Body of pancreas (tissue), 4 donors: ENCODE measurements around the gene BCO1.

Experiments used
- POLR2A ChIP-seq, 3 donors: fragments of 450-650 bp; IDR thresholded peaks; one replicate each; pipeline ENCODE4 v1.6.1; 2016; ENCODE audit warnings: antibody characterized with exemption in 3 of 3, mild to moderate bottlenecking in 2 of 3
- TF ChIP-seq, protein P1 (sequence below), 7 experiments: fragments of 450-650 bp in 4 of 7; fragments of 200-600 bp in 3 of 7; sonication (generic) in 3 of 7; IDR thresholded peaks; one replicate each; pipeline ENCODE4 v1.5.1; 2016 to 2019; ENCODE audit warnings: antibody characterized with exemption in 7 of 7

DNA sequence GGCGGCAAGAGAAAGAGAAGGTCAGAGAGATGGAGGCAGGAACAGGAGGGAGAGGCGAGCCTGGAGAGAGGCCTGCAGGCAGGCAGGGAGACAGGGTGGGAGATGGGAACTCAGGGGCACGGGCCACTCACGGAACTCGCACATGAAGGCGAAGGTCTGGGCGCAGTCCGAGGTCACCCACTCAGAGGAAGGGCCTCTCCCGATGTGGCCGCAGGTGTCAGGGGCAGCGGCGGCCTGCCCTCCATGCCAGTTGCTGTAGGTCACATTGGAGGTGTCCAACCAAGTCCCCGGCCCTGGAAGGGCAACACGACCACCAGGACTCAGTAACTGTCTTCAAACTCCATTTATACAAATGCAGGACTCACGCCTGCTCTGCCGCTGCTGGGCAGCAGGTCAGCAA, 22.4 kb upstream of the BCO1 start:
- no peak for TF ChIP-seq POLR2A (IDR thresholded peaks at IDR 0.05)
- TF ChIP-seq, protein P1, sequence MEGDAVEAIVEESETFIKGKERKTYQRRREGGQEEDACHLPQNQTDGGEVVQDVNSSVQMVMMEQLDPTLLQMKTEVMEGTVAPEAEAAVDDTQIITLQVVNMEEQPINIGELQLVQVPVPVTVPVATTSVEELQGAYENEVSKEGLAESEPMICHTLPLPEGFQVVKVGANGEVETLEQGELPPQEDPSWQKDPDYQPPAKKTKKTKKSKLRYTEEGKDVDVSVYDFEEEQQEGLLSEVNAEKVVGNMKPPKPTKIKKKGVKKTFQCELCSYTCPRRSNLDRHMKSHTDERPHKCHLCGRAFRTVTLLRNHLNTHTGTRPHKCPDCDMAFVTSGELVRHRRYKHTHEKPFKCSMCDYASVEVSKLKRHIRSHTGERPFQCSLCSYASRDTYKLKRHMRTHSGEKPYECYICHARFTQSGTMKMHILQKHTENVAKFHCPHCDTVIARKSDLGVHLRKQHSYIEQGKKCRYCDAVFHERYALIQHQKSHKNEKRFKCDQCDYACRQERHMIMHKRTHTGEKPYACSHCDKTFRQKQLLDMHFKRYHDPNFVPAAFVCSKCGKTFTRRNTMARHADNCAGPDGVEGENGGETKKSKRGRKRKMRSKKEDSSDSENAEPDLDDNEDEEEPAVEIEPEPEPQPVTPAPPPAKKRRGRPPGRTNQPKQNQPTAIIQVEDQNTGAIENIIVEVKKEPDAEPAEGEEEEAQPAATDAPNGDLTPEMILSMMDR (IDR thresholded peaks at IDR 0.05): no peak
